Measurements from ENCODE around the gene NEUROD2. TPM values are rescaled to one million over a fixed set of nuclear protein-coding genes. Genes with fewer than 3 reads are reported as not detected.

NEUROD2 gene
- total and polyA plus RNA-seq, 4 donors, result not detected

DNA sequence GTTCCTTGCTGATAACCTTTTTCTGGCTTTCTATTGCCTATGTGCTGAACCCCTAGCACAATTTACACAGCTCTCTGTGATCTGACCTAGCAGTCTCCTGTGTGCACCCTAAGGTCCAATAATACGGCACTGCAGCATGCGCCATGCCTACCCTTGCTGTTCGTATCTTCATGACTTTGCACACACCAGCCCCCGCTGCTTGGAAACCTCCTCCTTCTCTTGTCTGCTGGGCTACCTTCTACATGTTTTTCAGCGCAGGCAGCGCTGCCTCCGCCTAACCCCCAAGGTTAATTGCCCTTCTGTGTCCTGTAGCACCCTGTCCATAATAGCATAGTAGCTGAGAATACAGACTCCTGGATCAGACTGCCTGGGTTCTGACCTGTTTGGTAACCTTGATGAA, 30.6 kb upstream of the NEUROD2 start:
- no peaks in the 10 kb centered on the region for H3K27me3 ChIP-seq (ENCODE audit: control insufficient read depth in 4 of 4, insufficient read depth in 4 of 4, low read length in 3 of 4)
- WGBS, result 94% methylated on average over 7 of the region's 7 CpGs
- H3K4me1 ChIP-seq (ENCODE audit: control insufficient read depth in 4 of 4, insufficient read depth in 4 of 4, low read length in 3 of 4), result peaks cover 5 to 47% (median 33%) of the 10 kb centered on the region in 4 donors
- no peak overlapping the region for H3K27ac ChIP-seq (ENCODE audit: low read depth in 1 of 2, low read length in 2 of 2)
- H3K4me3 ChIP-seq (ENCODE audit: low read depth in 1 of 3, low read length in 3 of 3), result peak overlapping the region in 2 of 3 donors; percentile 65 to 73
- H3K9ac ChIP-seq (ENCODE audit: low read depth in 1 of 2, low read length in 2 of 2), result no peak overlapping the region
- DNase-seq (ENCODE audit: low spot score), result no peak
- H3K36me3 ChIP-seq (ENCODE audit: control insufficient read depth in 4 of 4, insufficient read depth in 3 of 4, low read depth in 1 of 4, low read length in 3 of 4), result no peaks in the 10 kb centered on the region
- H3K9me3 ChIP-seq (ENCODE audit: control insufficient read depth in 4 of 4, low read length in 3 of 4), result no peaks in the 10 kb centered on the region
- TF ChIP-seq JUND (IDR thresholded peaks at IDR 0.05) (no peak), MAX (IDR thresholded peaks at IDR 0.05) (no peak), HNF4A (conservative IDR thresholded peaks at IDR 0.05) (no peak), TAF1 (conservative IDR thresholded peaks at IDR 0.05) (no peak), YY1 (IDR thresholded peaks at IDR 0.05) (no peak), HNF4G (IDR thresholded peaks at IDR 0.05) (no peak), RAD21 (IDR thresholded peaks at IDR 0.05) (no peak), FOXA1 (IDR thresholded peaks at IDR 0.05) (no peak), GABPA (IDR thresholded peaks at IDR 0.05 in 1 of 2, conservative IDR thresholded peaks at IDR 0.05 in 1 of 2) (no peak), SP1 (IDR thresholded peaks at IDR 0.05) (no peak)
- TF ChIP-seq, protein P1, sequence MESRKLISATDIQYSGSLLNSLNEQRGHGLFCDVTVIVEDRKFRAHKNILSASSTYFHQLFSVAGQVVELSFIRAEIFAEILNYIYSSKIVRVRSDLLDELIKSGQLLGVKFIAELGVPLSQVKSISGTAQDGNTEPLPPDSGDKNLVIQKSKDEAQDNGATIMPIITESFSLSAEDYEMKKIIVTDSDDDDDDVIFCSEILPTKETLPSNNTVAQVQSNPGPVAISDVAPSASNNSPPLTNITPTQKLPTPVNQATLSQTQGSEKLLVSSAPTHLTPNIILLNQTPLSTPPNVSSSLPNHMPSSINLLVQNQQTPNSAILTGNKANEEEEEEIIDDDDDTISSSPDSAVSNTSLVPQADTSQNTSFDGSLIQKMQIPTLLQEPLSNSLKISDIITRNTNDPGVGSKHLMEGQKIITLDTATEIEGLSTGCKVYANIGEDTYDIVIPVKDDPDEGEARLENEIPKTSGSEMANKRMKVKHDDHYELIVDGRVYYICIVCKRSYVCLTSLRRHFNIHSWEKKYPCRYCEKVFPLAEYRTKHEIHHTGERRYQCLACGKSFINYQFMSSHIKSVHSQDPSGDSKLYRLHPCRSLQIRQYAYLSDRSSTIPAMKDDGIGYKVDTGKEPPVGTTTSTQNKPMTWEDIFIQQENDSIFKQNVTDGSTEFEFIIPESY (IDR thresholded peaks at IDR 0.05), result no peak
- TF ChIP-seq, protein P2, sequence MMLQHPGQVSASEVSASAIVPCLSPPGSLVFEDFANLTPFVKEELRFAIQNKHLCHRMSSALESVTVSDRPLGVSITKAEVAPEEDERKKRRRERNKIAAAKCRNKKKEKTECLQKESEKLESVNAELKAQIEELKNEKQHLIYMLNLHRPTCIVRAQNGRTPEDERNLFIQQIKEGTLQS (IDR thresholded peaks at IDR 0.05), result no peak

- Histone ChIP-seq H3K9ac (ENCODE audit: low read depth in 1 of 2, low read length in 2 of 2) (peak within 1 kb of the TSS; percentile 84 to 90), H3K4me1 (ENCODE audit: control insufficient read depth in 4 of 4, insufficient read depth in 4 of 4, low read length in 3 of 4) (peaks cover 5 to 43% (median 29%) of the 10 kb centered on the region in 4 donors), H3K27me3 (ENCODE audit: control insufficient read depth in 4 of 4, insufficient read depth in 4 of 4, low read length in 3 of 4) (no peaks in the 10 kb centered on the region), H3K36me3 (ENCODE audit: control insufficient read depth in 4 of 4, insufficient read depth in 3 of 4, low read depth in 1 of 4, low read length in 3 of 4) (no peaks in the 10 kb centered on the region), H3K4me3 (ENCODE audit: low read depth in 1 of 3, low read length in 3 of 3) (peak within 1 kb of the TSS; percentile 65 to 73 (median 70)), H3K27ac (ENCODE audit: low read depth in 1 of 2, low read length in 2 of 2) (peak within 1 kb of the TSS; percentile 80 to 84), H3K9me3 (ENCODE audit: control insufficient read depth in 4 of 4, low read length in 3 of 4) (no peaks in the 10 kb centered on the region)
- TF ChIP-seq FOXA2 (IDR thresholded peaks at IDR 0.05) (no peak), YY1 (IDR thresholded peaks at IDR 0.05) (peak; percentile 40), RAD21 (IDR thresholded peaks at IDR 0.05) (peak in 1 of 2 donors; percentile 13), FOXA1 (IDR thresholded peaks at IDR 0.05) (no peak), GABPA (IDR thresholded peaks at IDR 0.05 in 1 of 2, conservative IDR thresholded peaks at IDR 0.05 in 1 of 2) (peak; percentile 68 to 90), HNF4A (conservative IDR thresholded peaks at IDR 0.05) (peak; percentile 62 to 65), SP1 (IDR thresholded peaks at IDR 0.05) (peak; percentile 48), EGR1 (IDR thresholded peaks at IDR 0.05; ENCODE audit: low read depth in 2 of 2) (no peak)
- 1% methylated on average over 69 of the region's 69 CpGs for WGBS
- peak; percentile 93 for DNase-seq (ENCODE audit: low spot score)
Measured at GRCh38 chr17:39636927-39637736, 29.4 kb upstream of the NEUROD2 start, which contains the start of gene STARD3. STARD3 (plus strand) TSS chr17:39637144; CDS start chr17:39653532, 16,388 bp downstream.

DNA sequence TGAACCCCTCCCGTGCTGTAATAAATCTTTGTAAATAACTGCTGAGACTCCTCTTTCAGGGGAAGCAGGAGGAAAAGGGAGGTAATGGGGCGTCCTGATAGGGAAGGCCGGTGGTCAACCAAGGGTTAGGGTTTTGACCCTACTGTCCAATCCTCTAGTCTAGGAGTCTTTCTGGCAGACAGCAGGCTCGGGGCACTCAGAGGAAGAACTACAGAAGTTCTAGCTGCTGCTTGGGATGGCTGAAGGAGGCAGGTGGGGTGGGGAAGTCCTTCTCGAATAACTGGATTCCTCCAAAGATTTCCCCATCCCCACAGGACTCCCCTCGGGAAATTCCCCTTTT, 28.8 kb upstream of the NEUROD2 start:
- DNase-seq (ENCODE audit: low spot score), result no peak
- Histone ChIP-seq H3K9me3 (ENCODE audit: control insufficient read depth in 4 of 4, low read length in 3 of 4) (no peaks in the 10 kb centered on the region), H3K4me1 (ENCODE audit: control insufficient read depth in 4 of 4, insufficient read depth in 4 of 4, low read length in 3 of 4) (peaks cover 5 to 43% (median 29%) of the 10 kb centered on the region in 4 donors), H3K36me3 (ENCODE audit: control insufficient read depth in 4 of 4, insufficient read depth in 3 of 4, low read depth in 1 of 4, low read length in 3 of 4) (no peaks in the 10 kb centered on the region), H3K27me3 (ENCODE audit: control insufficient read depth in 4 of 4, insufficient read depth in 4 of 4, low read length in 3 of 4) (no peaks in the 10 kb centered on the region), H3K4me3 (ENCODE audit: low read depth in 1 of 3, low read length in 3 of 3) (peak overlapping the region; percentile 24 to 70 (median 65)), H3K27ac (ENCODE audit: low read depth in 1 of 2, low read length in 2 of 2) (peak overlapping the region; percentile 80 to 84), H3K9ac (ENCODE audit: low read depth in 1 of 2, low read length in 2 of 2) (peak overlapping the region; percentile 84 to 90)
- 33% methylated on average over 6 of the region's 6 CpGs for whole genome bisulfite sequencing
- TF ChIP-seq TAF1 (conservative IDR thresholded peaks at IDR 0.05) (no peak), GABPA (IDR thresholded peaks at IDR 0.05 in 1 of 2, conservative IDR thresholded peaks at IDR 0.05 in 1 of 2) (no peak), HNF4G (IDR thresholded peaks at IDR 0.05) (no peak), FOXA1 (IDR thresholded peaks at IDR 0.05) (no peak), REST (IDR thresholded peaks at IDR 0.05) (no peak), YY1 (IDR thresholded peaks at IDR 0.05) (no peak), FOXA2 (IDR thresholded peaks at IDR 0.05) (no peak), SP1 (IDR thresholded peaks at IDR 0.05) (no peak), MAX (IDR thresholded peaks at IDR 0.05) (no peak), RAD21 (IDR thresholded peaks at IDR 0.05) (no peak), JUND (IDR thresholded peaks at IDR 0.05) (no peak), EGR1 (IDR thresholded peaks at IDR 0.05; ENCODE audit: low read depth in 2 of 2) (no peak), HNF4A (conservative IDR thresholded peaks at IDR 0.05) (no peak)
- TF ChIP-seq, protein P1 (IDR thresholded peaks at IDR 0.05), result no peak
- TF ChIP-seq, protein P2 (IDR thresholded peaks at IDR 0.05), result no peak

Data from liver (tissue), 9 donors.